Progenitor cell of endocrine pancreas (in vitro differentiated cells): ENCODE results near the gene SGSM1. TPM values are rescaled to one million over a fixed set of nuclear protein-coding genes. Genes with fewer than 3 reads are reported as not detected.

Experiments used
- DNase-seq: peaks from one replicate; pipeline ENCODE4 v3.0.0; 2021; ENCODE audit warnings: low spot score; ENCODE audit not compliant: unreplicated experiment
- H3K27ac Mint-ChIP-seq: 2 replicates; pipeline ENCODE4 v1.8.0; 2021; ENCODE audit warnings: mild to moderate bottlenecking, moderate library complexity, mixed read lengths
- H3K27me3 Mint-ChIP-seq: 2 replicates; pipeline ENCODE4 v1.8.0; 2021; ENCODE audit warnings: mixed read lengths
- H3K36me3 Mint-ChIP-seq: 2 replicates; pipeline ENCODE4 v1.8.0; 2022; ENCODE audit warnings: mixed read lengths; ENCODE audit not compliant: insufficient read depth
- H3K4me1 Mint-ChIP-seq: 2 replicates; pipeline ENCODE4 v1.8.0; 2021; ENCODE audit warnings: low read depth, mixed read lengths
- H3K4me3 Mint-ChIP-seq: 2 replicates; pipeline ENCODE4 v1.8.0; 2021; ENCODE audit warnings: low read depth, mild to moderate bottlenecking, moderate library complexity, mixed read lengths
- H3K9me3 Mint-ChIP-seq: 2 replicates; pipeline ENCODE4 v1.8.0; 2021; ENCODE audit warnings: low read depth, mixed read lengths
- CTCF ChIP-seq: fragments of 200-600 bp; sonication (generic); IDR thresholded peaks from one replicate; pipeline ENCODE4 v1.5.0; 2021; ENCODE audit warnings: antibody characterized with exemption, mild to moderate bottlenecking; ENCODE audit not compliant: unreplicated experiment
- total RNA-seq: library from RNA; stranded (reverse); gene quantifications from 2 replicates; pipeline ENCODE4 v1.2.1, GENCODE V29; 2021

The SGSM1 gene
- total RNA-seq, 1 donor from 2014 or later, result 3.9 TPM

GRCh38 chr22:24935771-24936483 lies 129.9 kb downstream of the SGSM1 start:
- Mint-ChIP-seq H3K36me3 (no peaks in the 10 kb centered on the region), H3K27me3 (no peaks in the 10 kb centered on the region), H3K4me1 (no peaks in the 10 kb centered on the region), H3K27ac (no peak overlapping the region), H3K4me3 (no peak overlapping the region), H3K9me3 (no peaks in the 10 kb centered on the region)
- no peak for DNase-seq
- no peak for TF ChIP-seq CTCF

- no peaks in the 10 kb centered on the region for H3K4me1 Mint-ChIP-seq
- no peak overlapping the region for H3K27ac Mint-ChIP-seq
- no peaks in the 10 kb centered on the region for H3K36me3 Mint-ChIP-seq
- no peak for DNase-seq
- H3K27me3 Mint-ChIP-seq, result no peaks in the 10 kb centered on the region
- H3K9me3 Mint-ChIP-seq, result no peaks in the 10 kb centered on the region
- peak; percentile 48 for TF ChIP-seq CTCF
- no peak overlapping the region for H3K4me3 Mint-ChIP-seq
These were observed 131.1 kb downstream of the SGSM1 start for GRCh38 chr22:24937114-24937513.

DNA sequence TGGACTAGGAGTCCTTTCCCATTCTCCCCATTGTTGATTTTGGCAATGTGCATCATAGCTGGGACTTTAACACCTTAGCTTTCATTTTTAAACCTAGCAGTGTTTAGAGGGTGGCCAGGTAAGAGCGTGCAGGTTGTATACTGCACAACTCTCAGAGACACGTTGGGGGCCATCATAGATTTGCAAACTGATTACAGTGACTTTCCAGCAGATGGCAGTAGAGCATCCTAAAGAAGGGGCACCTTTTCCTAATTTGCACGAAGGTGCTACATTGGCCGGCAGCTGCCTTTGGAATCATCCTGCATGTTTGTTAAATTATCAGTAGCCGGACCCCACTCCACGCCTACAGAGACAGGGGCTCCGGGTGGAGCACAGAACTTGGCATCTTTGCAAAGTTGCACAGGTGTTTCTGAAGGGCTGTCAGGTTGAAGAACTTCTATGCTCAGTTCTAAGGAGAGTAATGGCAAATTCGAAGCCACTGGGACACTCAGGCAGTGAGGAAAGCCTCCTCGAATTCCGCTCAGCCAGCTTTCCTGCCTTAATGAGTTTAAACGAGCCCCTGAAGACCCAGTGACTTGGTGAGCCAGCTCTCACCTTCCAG lies 132.8 kb downstream of the SGSM1 start:
- Mint-ChIP-seq H3K4me1 (peaks cover 2% of the 10 kb centered on the region), H3K4me3 (no peak overlapping the region), H3K27me3 (no peaks in the 10 kb centered on the region), H3K9me3 (no peaks in the 10 kb centered on the region), H3K36me3 (no peaks in the 10 kb centered on the region), H3K27ac (peak overlapping the region; percentile 4)
- no peak for DNase-seq
- TF ChIP-seq CTCF, result peak; percentile 77

DNA sequence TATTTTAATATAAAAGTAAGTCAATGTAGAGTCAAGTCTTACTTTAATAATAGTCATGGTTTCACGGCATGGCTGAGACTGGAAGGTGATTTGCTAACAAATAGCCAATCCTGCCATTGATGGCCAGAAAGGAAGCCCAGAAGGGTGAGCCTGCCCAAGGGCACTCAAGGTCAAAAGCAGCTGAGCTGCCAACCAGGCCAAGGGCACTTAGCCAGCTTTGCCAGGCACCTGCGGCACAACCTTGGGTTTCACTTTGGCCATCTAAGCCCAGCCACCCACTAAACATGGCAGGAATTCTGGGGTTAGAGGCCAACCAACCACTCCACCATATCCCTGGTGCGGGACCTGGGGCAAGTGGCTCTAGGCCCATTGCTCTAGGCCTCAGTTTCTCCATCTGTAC lies 136.3 kb downstream of the SGSM1 start:
- TF ChIP-seq CTCF, result no peak
- no peak for DNase-seq
- Mint-ChIP-seq H3K36me3 (no peaks in the 10 kb centered on the region), H3K9me3 (peaks cover 4% of the 10 kb centered on the region), H3K4me3 (no peak overlapping the region), H3K27me3 (no peaks in the 10 kb centered on the region), H3K4me1 (peaks cover 15% of the 10 kb centered on the region), H3K27ac (no peak overlapping the region)

DNA sequence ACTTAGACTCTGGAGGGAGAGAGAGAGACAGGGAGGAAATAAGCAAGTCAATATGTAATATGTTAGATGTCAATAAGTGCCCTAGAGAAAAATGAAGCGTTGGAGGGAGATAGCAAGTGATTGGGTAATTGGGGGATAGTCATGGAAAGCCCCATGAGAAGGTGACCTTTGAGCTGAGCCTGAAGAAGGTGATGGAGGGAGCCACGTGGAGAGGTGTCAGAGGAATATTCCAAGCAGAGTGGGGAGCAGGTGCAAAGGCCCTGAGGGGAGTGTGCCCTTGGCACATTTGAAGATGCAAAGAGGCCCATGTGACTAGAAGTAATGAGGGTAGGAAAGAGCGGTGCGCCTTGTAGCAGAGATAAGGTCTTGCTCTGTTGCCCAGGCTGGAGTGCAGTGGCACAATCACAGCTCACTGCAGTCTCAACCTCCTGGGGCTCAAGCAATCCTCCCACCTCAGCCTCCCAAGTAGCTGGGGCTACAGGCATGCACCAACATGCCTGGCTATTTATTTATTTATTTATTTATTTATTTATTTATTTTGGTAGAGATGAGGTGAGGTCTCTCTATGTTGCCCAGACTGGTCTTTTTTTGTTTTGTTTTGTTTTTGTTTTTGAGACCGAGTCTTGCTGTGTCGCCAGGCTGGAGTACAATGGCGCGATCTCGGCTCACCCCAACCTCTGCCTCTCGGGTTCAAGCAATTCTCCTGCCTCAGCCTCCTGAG lies 138.4 kb downstream of the SGSM1 start:
- TF ChIP-seq CTCF, result no peak
- DNase-seq, result no peak
- peaks cover 4% of the 10 kb centered on the region for H3K9me3 Mint-ChIP-seq
- H3K4me3 Mint-ChIP-seq, result no peak overlapping the region
- H3K4me1 Mint-ChIP-seq, result peaks cover 25% of the 10 kb centered on the region
- no peak overlapping the region for H3K27ac Mint-ChIP-seq
- no peaks in the 10 kb centered on the region for H3K36me3 Mint-ChIP-seq
- H3K27me3 Mint-ChIP-seq, result no peaks in the 10 kb centered on the region
